Metanephros (tissue), 1 donor: ENCODE results near the gene YARS1. TPM values are rescaled to one million over a fixed set of nuclear protein-coding genes. Genes with fewer than 3 reads are reported as not detected.

Source experiments
- total RNA-seq: library from RNA; depleted of rRNA; stranded (reverse); fragments of >200 nt; gene quantifications from one replicate; pipeline ENCODE4 v1.2.3, GENCODE V29; 2014

Gene YARS1
- 32.3 TPM for total RNA-seq

DNA sequence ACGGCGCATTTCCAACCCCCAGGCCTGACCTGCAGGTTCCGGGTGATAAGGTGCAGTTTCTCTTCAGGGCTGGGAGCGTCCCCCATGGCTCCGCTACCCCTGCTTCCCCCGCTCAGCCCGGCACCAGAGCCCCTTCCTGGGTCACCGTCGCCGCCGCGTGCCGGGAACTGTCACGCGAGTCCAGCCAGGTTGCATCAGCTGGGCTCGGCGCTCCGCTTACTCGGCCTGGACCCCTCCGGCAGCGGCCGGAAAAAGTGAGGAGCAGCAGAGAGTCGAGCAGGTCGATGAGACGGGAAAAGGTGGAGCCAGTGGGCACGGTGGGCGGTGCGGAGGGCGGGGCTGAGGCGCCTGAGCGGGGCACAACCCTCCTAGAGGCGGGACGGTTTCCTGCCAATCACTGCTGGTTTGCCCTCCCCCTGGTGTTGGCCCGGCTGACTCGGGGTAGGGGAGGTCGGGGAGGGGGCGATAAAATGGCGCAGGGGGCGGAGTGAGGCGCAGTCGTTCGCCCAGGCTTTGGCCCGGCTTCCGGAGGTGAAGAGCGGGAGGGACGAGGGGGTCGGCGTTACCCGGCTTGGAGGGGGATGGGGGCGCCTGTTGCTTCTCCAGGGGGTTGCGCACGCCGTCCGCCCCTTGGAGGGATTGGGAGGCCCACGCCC lies at the start of gene YARS1, which contains the start of gene S100PBP:
Gene YARS1, minus strand, starts transcription at position 200 of the 656 bp plus-strand sequence. Its CDS starts 114 bp downstream, at position 86.
Gene S100PBP, plus strand, starts transcription at position 495 of the 656 bp plus-strand sequence. CDS start 8,447 bp downstream, outside the sequence.

Other genes with a start within 250 kb of the YARS1 start
- gene ZBTB8OS, start 166.8 kb downstream of the YARS1 start, total RNA-seq, result 13.4 TPM
- gene RBBP4, start 166.2 kb downstream of the YARS1 start, total RNA-seq, result 189 TPM
- gene SYNC, start 114.6 kb downstream of the YARS1 start, total RNA-seq, result 9.3 TPM
- 33.9 TPM for gene S100PBP, start 295 bp upstream of the YARS1 start, total RNA-seq
- gene FNDC5, start 53.6 kb upstream of the YARS1 start, total RNA-seq, result 55.6 TPM
- gene HPCA, start 69.1 kb upstream of the YARS1 start, total RNA-seq, result 0.58 TPM
- gene TMEM54, start 84.0 kb upstream of the YARS1 start, total RNA-seq, result 11.9 TPM
- gene RNF19B, start 147.5 kb upstream of the YARS1 start, total RNA-seq, result 15.6 TPM
- gene AK2, start 219.5 kb upstream of the YARS1 start, total RNA-seq, result 90.1 TPM